ENCODE measurements around the gene PELI1.

GRCh38 chr2:64120008-64120407, 24.2 kb downstream of the PELI1 start:
- TF ChIP-seq, protein P1, sequence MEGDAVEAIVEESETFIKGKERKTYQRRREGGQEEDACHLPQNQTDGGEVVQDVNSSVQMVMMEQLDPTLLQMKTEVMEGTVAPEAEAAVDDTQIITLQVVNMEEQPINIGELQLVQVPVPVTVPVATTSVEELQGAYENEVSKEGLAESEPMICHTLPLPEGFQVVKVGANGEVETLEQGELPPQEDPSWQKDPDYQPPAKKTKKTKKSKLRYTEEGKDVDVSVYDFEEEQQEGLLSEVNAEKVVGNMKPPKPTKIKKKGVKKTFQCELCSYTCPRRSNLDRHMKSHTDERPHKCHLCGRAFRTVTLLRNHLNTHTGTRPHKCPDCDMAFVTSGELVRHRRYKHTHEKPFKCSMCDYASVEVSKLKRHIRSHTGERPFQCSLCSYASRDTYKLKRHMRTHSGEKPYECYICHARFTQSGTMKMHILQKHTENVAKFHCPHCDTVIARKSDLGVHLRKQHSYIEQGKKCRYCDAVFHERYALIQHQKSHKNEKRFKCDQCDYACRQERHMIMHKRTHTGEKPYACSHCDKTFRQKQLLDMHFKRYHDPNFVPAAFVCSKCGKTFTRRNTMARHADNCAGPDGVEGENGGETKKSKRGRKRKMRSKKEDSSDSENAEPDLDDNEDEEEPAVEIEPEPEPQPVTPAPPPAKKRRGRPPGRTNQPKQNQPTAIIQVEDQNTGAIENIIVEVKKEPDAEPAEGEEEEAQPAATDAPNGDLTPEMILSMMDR (conservative IDR thresholded peaks at IDR 0.05 in 1 of 2, IDR thresholded peaks at IDR 0.05 in 1 of 2; ENCODE audit: extremely low read depth in 1 of 2, insufficient read depth in 1 of 2, low read depth in 1 of 2, low read length in 2 of 2), result no peak
- no peak for TF ChIP-seq EZH2 (IDR thresholded peaks at IDR 0.05; ENCODE audit: borderline replicate concordance, low read length)

Data from mammary epithelial cell (primary cell).